Measurements from ENCODE around the gene FAM83E. TPM values are rescaled to one million over a fixed set of nuclear protein-coding genes. Genes with fewer than 3 reads are reported as not detected.
"Not testable (repeated sequence)": the region's sequence is repeated elsewhere in the genome, so short reads cannot be mapped to it uniquely, and the experiment has no call there.

The FAM83E gene
- not detected in 2 replicates for total RNA-seq (2014; rRNA removed; shearing (Covaris generic); ENCODE audit: low replicate concordance)

- no peak for DNase-seq (ENCODE audit: low read depth)
- in situ Hi-C loops (cut with HindIII; ENCODE audit: low pct_unique_long_range_greater_than_20kb, low sequenced_read_pairs): no loop called here
Measured at GRCh38 chr19:48614436-48615230, at the start of gene FAM83E. FAM83E (minus strand) TSS chr19:48615076; CDS start chr19:48613372, 1,704 bp downstream.

GRCh38 chr19:48664476-48664875 lies 49.6 kb upstream of the FAM83E start:
- in situ Hi-C loops (cut with HindIII; ENCODE audit: low pct_unique_long_range_greater_than_20kb, low sequenced_read_pairs): no loop called here
- no peak for DNase-seq (ENCODE audit: low read depth)

- DNase-seq (ENCODE audit: low read depth): no peak
- in situ Hi-C loops (cut with HindIII; ENCODE audit: low pct_unique_long_range_greater_than_20kb, low sequenced_read_pairs): no loop called here
Measured at GRCh38 chr19:48663667-48664066, 48.8 kb upstream of the FAM83E start.

GRCh38 chr19:48661711-48662090 lies 46.8 kb upstream of the FAM83E start:
- in situ Hi-C loops (cut with HindIII; ENCODE audit: low pct_unique_long_range_greater_than_20kb, low sequenced_read_pairs): no loop called here
- no peak for DNase-seq (ENCODE audit: low read depth)

- in situ Hi-C loops (cut with HindIII; ENCODE audit: low pct_unique_long_range_greater_than_20kb, low sequenced_read_pairs): no loop called here
- DNase-seq (ENCODE audit: low read depth): peak; percentile 95
Measured at GRCh38 chr19:48660852-48661710, 46.2 kb upstream of the FAM83E start.

DNA sequence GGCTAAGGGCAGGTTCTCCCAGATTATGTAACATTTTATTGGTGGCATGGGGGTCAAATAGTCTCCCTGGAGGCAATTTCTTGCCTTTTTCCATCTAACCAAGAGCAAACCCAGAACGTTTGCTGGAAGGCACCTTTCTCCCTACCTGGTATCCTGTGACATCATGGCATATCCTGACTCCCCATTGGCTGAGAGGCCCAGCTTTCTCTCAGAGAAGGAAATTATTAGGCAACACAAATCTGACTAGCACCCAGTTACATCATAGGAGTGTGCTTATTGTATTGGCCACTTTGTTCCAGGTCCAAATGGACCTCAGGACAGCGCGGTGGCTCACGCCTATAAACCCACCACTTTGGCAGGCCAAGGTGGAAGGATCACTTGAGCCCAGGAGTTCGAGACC lies 44.9 kb upstream of the FAM83E start:
- no peak for DNase-seq (ENCODE audit: low read depth)
- in situ Hi-C loops (cut with HindIII; ENCODE audit: low pct_unique_long_range_greater_than_20kb, low sequenced_read_pairs): no loop called here

DNA sequence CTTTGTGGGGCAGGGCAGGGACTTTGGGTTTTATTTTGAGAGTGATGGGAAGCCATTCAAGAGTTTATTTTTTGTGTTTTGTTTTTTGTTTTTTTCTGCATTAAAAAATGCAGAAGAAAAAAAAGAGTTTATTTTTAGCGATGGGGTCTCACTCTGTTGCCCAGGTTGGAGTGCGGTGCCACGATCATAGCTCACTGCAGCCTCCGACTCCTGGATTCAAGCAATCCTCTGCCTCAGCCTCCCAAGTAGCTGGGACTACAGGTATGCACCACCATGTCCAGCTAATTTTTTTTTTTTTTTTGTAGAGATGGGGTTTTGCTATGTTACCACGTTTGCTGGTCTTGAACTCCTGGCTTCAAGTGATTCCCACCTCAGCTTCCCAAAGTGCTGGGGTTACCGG lies 43.6 kb upstream of the FAM83E start:
- no peak for DNase-seq (ENCODE audit: low read depth)
- in situ Hi-C loops (cut with HindIII; ENCODE audit: low pct_unique_long_range_greater_than_20kb, low sequenced_read_pairs): no loop called here

- in situ Hi-C loops (cut with HindIII; ENCODE audit: low pct_unique_long_range_greater_than_20kb, low sequenced_read_pairs); DNase-seq (ENCODE audit: low read depth): not testable (repeated sequence)
Measured at GRCh38 chr19:48657828-48658227, 43.0 kb upstream of the FAM83E start.

DNA sequence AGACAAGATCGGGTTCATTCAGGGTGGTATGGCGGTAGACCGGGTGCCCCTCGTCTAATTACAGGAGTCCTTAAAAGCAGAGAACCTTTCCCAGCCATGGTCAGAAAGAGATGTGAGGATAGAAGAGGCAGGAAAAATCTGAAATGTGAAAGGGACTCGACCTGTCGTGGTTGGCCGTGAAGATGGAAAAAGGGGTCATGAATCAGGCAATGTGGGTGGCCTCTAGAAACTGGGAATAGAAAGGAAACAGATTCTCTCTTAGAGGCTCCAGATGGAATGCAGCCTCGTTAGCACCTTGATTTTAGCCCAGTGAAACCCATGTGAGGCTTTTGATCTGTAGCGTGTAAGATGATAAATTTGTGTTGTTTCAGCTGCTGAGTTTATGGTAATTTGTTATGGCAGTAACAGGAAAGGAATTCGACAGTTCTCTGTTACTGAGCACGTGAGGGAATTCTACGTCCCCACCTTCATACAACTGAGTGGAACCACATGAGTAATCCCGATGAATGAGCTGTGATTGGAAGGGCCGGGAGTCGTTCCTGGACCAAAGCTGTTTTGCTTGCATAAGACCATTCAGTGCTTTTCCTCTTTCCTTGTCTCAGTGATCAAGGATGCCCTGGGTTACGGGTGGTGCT lies 42.1 kb upstream of the FAM83E start:
- in situ Hi-C loops (cut with HindIII; ENCODE audit: low pct_unique_long_range_greater_than_20kb, low sequenced_read_pairs): no loop called here
- peak; percentile 95 for DNase-seq (ENCODE audit: low read depth)

DNA sequence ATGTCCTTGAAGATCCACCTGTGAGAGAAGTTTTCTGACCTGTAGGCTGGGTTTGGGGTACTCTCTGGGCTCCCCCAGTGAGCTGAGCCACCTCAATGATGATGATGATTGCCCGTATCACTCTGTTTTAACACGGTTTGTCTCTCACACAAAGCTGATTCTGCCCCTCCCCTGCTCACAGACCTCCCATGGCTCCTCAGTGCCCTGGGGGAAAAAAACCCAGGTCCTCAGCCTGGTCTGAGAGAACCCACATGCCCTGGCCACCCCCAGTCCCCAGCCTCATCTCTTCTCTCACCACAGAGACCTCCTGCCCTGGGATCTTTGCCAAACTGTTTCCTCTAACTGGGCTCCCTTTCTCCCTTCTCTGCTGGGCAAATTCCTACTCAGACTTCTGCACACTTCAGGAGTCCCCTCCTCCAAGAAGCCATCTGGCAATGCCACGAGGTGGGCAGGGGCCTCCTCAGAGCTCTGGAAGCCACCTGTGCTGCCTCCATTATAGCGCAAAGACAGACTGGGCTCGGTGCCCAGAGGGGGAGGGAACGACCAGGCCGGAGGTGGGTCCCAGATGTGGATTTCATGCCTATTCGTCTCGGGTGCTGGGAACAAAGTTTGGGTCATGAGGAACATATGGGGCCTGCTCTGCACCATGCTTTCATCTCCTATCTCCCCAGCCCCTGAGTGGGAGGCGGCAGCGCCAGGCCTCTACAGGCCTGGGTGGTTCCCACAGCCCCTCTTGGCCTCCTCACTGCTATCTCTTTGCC lies 39.6 kb upstream of the FAM83E start:
- in situ Hi-C loops (cut with HindIII; ENCODE audit: low pct_unique_long_range_greater_than_20kb, low sequenced_read_pairs): no loop called here
- no peak for DNase-seq (ENCODE audit: low read depth)

GRCh38 chr19:48651683-48652048 lies 36.8 kb upstream of the FAM83E start:
- in situ Hi-C loops (cut with HindIII; ENCODE audit: low pct_unique_long_range_greater_than_20kb, low sequenced_read_pairs): no loop called here
- DNase-seq (ENCODE audit: low read depth): no peak

DNA sequence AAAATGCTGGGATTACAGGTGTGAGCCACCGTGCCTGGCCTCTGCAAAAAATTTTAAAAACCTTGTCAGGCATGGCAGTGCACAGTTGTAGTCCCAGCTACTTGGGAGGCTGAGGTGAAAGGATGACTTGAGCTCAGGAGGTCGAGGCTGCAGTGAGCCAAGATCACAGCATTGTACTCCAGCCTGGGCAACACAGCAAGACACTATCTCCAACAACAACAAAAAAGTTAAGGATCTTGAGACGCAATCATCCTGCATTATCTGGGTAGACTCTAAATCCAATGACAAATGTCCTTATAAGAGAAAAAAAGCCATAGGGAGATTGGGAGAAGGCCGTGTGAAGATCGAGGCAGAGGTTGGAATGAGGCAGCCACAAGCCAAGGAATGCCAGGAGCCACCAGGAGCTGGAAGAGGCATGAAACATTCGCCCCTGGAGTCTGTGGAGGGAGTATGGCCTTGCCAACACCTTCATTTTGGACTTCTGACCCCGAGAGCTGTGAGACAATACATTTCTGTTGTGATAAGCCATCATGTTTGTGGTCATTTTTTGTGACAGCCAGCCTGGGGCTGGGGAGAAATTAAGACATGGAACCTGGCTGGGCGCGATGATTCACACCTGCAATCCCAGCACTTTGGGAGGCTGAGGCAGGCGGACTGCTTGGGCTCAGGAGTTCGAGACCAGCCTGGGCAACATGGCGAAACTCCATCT lies 36.3 kb upstream of the FAM83E start:
- DNase-seq (ENCODE audit: low read depth): no peak

GRCh38 chr19:48648134-48648533 lies 33.3 kb upstream of the FAM83E start:
- DNase-seq (ENCODE audit: low read depth): no peak
- in situ Hi-C loops (cut with HindIII; ENCODE audit: low pct_unique_long_range_greater_than_20kb, low sequenced_read_pairs): no loop called here

More for the DNA sequence above, 36.3 kb upstream of the FAM83E start:
- in situ Hi-C loops (cut with HindIII; ENCODE audit: low pct_unique_long_range_greater_than_20kb, low sequenced_read_pairs): no loop called here

GRCh38 chr19:48646722-48647216 lies 31.9 kb upstream of the FAM83E start:
- DNase-seq (ENCODE audit: low read depth): no peak
- in situ Hi-C loops (cut with HindIII; ENCODE audit: low pct_unique_long_range_greater_than_20kb, low sequenced_read_pairs): no loop called here

DNA sequence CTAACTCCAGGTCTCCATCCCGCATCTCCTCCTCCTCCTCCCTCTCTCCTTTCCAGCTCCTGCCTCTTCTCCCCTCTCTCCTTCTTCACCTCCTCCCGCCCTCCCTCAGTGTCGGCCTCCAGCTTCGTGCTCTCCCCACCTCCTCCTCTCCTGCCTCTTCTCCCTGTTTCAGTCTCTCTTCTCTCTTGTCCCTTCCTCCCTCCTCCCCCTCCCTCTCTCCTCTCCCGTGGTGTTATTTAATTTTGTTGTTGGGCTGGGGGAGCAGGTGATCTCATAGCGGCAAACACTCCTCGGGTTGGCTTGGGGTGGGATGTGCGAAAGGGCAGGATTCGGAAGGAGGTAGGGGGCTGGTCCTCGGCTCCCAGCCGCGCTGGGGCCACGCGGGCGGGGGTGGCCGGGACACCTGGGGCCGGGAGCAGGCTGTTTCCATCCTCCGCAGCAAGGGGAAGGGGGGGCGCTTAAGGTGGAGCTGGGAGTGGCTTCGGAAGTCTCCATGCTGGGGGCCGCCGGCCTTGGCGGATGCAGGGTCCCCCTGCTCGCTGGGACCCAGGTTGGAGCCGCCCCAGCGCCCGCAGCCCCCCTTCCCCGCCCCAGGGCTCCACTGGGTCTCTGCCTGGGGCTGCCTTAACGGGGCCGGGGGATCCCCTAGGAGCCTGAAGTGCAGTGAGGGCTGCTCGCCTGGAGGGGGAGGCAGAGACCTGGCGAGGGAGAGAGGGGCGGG lies 31.3 kb upstream of the FAM83E start, which contains the start of gene CA11:
Gene CA11 (minus strand): TSS at position 187 of the 721 bp plus-strand sequence. CDS start 555 bp downstream, outside the sequence.
- peak; percentile 84 for DNase-seq (ENCODE audit: low read depth)
- in situ Hi-C loops (cut with HindIII; ENCODE audit: low pct_unique_long_range_greater_than_20kb, low sequenced_read_pairs): no loop called here

DNA sequence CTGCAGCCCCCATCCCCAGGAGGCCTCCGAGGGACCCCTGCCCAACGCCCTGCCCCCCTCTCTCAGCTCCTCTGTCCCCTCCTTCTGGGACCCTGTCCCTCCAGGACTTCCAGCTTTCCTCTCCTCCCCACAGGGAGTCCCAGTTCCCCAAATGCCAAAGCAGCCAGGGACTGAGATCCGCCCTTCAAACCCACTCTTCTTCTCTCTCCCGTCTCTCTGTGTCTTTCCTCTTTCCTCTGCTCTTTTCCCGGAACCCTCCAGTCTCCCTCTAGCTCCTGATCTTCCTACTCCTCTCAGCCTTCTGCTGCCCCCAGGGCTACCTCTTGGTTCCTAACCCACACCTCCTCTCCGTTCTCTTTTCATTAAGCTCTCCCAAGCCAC lies 30.7 kb upstream of the FAM83E start:
- in situ Hi-C loops (cut with HindIII; ENCODE audit: low pct_unique_long_range_greater_than_20kb, low sequenced_read_pairs): no loop called here
- DNase-seq (ENCODE audit: low read depth): no peak
